HEK293T (cell line): ENCODE measurements around the gene GALNT18.

Experiments used
- ARNT ChIP-seq: fragments of 450-650 bp; IDR thresholded peaks from 2 replicates; pipeline ENCODE4 v1.6.1; 2017; ENCODE audit warnings: mild to moderate bottlenecking
- BHLHE40 ChIP-seq: fragments of 450-650 bp; IDR thresholded peaks from 2 replicates; pipeline ENCODE4 v1.6.1; 2016; ENCODE audit warnings: mild to moderate bottlenecking, moderate library complexity, borderline replicate concordance
- CTBP1 ChIP-seq: fragments of 450-650 bp; IDR thresholded peaks from 2 replicates; pipeline ENCODE4 v1.6.1; 2016; ENCODE audit warnings: borderline replicate concordance
- ELF4 ChIP-seq: fragments of 450-650 bp; IDR thresholded peaks from 2 replicates; pipeline ENCODE4 v1.6.1; 2017; ENCODE audit warnings: antibody characterized with exemption
- FOXM1 ChIP-seq: fragments of 450-650 bp; IDR thresholded peaks from 2 replicates; pipeline ENCODE4 v1.6.1; 2017; ENCODE audit warnings: mild to moderate bottlenecking, borderline replicate concordance
- HDGF ChIP-seq: fragments of 450-650 bp; IDR thresholded peaks from 2 replicates; pipeline ENCODE4 v1.6.1; 2017; ENCODE audit warnings: antibody characterized with exemption, borderline replicate concordance
- NFRKB ChIP-seq: fragments of 450-650 bp; IDR thresholded peaks from 2 replicates; pipeline ENCODE4 v1.6.1; 2016; ENCODE audit warnings: mild to moderate bottlenecking, moderate library complexity
- SP1 ChIP-seq: fragments of 450-650 bp; IDR thresholded peaks from 2 replicates; pipeline ENCODE4 v1.6.1; 2017
- SUZ12 ChIP-seq: fragments of 450-650 bp; IDR thresholded peaks from 2 replicates; pipeline ENCODE4 v1.6.1; 2016; ENCODE audit warnings: mild to moderate bottlenecking
- TARDBP ChIP-seq: fragments of 450-650 bp; IDR thresholded peaks from 2 replicates; pipeline ENCODE4 v1.6.1; 2016
- ZNF384 ChIP-seq: fragments of 450-650 bp; IDR thresholded peaks from 2 replicates; pipeline ENCODE4 v1.6.1; 2016

GRCh38 chr11:11433960-11434359 is 187.8 kb downstream of the GALNT18 start:
- TF ChIP-seq TARDBP (no peak), FOXM1 (no peak), SUZ12 (no peak), BHLHE40 (no peak), SP1 (no peak), ELF4 (no peak), NFRKB (no peak), ZNF384 (no peak), CTBP1 (no peak), HDGF (no peak), ARNT (no peak)
